GM12872 (cell line): Measurements from ENCODE around the gene RPH3AL.

Source experiments
- CTCF ChIP-seq: IDR thresholded peaks from 3 replicates; pipeline ENCODE4 v1.5.1; 2011; ENCODE audit warnings: low read depth, mild to moderate bottlenecking, low read length, moderate library complexity; ENCODE audit not compliant: insufficient read depth

Gene RPH3AL

GRCh38 chr17:362721-363120, 10.1 kb upstream of the RPH3AL start:
- TF ChIP-seq CTCF, result no peak

GRCh38 chr17:360092-360750, 7.6 kb upstream of the RPH3AL start:
- TF ChIP-seq CTCF, result no peak

GRCh38 chr17:358491-359151, 6.0 kb upstream of the RPH3AL start:
- TF ChIP-seq CTCF, result no peak

- no peak for TF ChIP-seq CTCF
Observed at GRCh38 chr17:357644-358043, 5.0 kb upstream of the RPH3AL start.

- TF ChIP-seq CTCF, result no peak
Observed at GRCh38 chr17:356671-357434, 4.2 kb upstream of the RPH3AL start.

- TF ChIP-seq CTCF, result no peak
Observed at GRCh38 chr17:354651-355556, 2.3 kb upstream of the RPH3AL start.
